Astrocyte of the spinal cord (primary cell): ENCODE data around the gene SRRM4.

Experiments used
- DNase-seq: peaks from one replicate; pipeline ENCODE4 v3.0.0; 2011; ENCODE audit warnings: low read depth, low spot score
- H3K4me3 ChIP-seq: 2 replicates; pipeline ENCODE4 v1.5.1; 2011; ENCODE audit warnings: low read depth, mild to moderate bottlenecking, low read length, moderate library complexity
- CTCF ChIP-seq: IDR thresholded peaks from 2 replicates; pipeline ENCODE4 v1.5.1; 2012; ENCODE audit warnings: low read depth, mild to moderate bottlenecking, low read length, inconsistent platforms
- in situ Hi-C: cut with HindIII; loops from 2 replicates; pipeline ENCODE4 v1.10.0; 2017; ENCODE audit warnings: low sequenced_read_pairs

Gene SRRM4

GRCh38 chr12:119060847-119061796 is 79.8 kb downstream of the SRRM4 start:
- no peak overlapping the region for H3K4me3 ChIP-seq
- TF ChIP-seq CTCF: no peak
- in situ Hi-C loops: no loop called here
- DNase-seq: peak; percentile 20

GRCh38 chr12:119068129-119068856 is 87.0 kb downstream of the SRRM4 start:
- no peak for DNase-seq
- in situ Hi-C loops: no loop called here
- TF ChIP-seq CTCF: no peak
- H3K4me3 ChIP-seq: no peak overlapping the region

- TF ChIP-seq CTCF: no peak
- DNase-seq: no peak
- in situ Hi-C loops: no loop called here
Observed at GRCh38 chr12:119069147-119069642, 87.9 kb downstream of the SRRM4 start.

GRCh38 chr12:119071176-119071575 is 89.8 kb downstream of the SRRM4 start:
- no peak for TF ChIP-seq CTCF
- no peak for DNase-seq
- in situ Hi-C loops: no loop called here
- no peak overlapping the region for H3K4me3 ChIP-seq

More at GRCh38 chr12:119069147-119069642, 87.9 kb downstream of the SRRM4 start:
- no peak overlapping the region for H3K4me3 ChIP-seq

- no peak for TF ChIP-seq CTCF
- DNase-seq: no peak
- no peak overlapping the region for H3K4me3 ChIP-seq
- in situ Hi-C loops: no loop called here
Observed at GRCh38 chr12:119071638-119072231, 90.4 kb downstream of the SRRM4 start.

GRCh38 chr12:119072440-119072839 is 91.1 kb downstream of the SRRM4 start:
- H3K4me3 ChIP-seq: no peak overlapping the region
- no peak for TF ChIP-seq CTCF
- no peak for DNase-seq
- in situ Hi-C loops: no loop called here
